Activated CD8-positive, alpha-beta T cell treated with anti-CD3 and anti-CD28 coated beads for 36 hours (primary cell): Measurements from ENCODE around the gene ARG1. TPM values are rescaled to one million over a fixed set of nuclear protein-coding genes. Genes with fewer than 3 reads are reported as not detected.
A peak's percentile ranks its signal among the peaks of the same experiment; 100 is the strongest.

Experiments used
- ATAC-seq: fragments of 200-7000 bp; cut with Tn5 transposase; one replicate; pipeline ENCODE4 v1.10.0; 2021; ENCODE audit warnings: mild to moderate bottlenecking, moderate library complexity
- CTCF ChIA-PET: fragments of 350-600 bp; sonication (Branson Sonifier 250); formaldehyde crosslinking; loops from one replicate; lab custom pipeline; 2021; ENCODE audit warnings: antibody characterized with exemption; lab: Charles Lee
- POLR2A ChIA-PET: fragments of 350-600 bp; sonication (Branson Sonifier 250); formaldehyde crosslinking; loops from one replicate; lab custom pipeline; 2021; ENCODE audit warnings: antibody characterized with exemption; lab: Charles Lee
- DNase-seq: peaks from one replicate; pipeline ENCODE4 v3.0.0-alpha.2; 2020
- H3K27ac Mint-ChIP-seq: one replicate; pipeline ENCODE4 v1.8.0; 2021; ENCODE audit warnings: mild to moderate bottlenecking, mixed read lengths
- H3K27me3 Mint-ChIP-seq: one replicate; pipeline ENCODE4 v1.8.0; 2021; ENCODE audit warnings: mixed read lengths
- H3K36me3 Mint-ChIP-seq: one replicate; pipeline ENCODE4 v1.8.0; 2021; ENCODE audit warnings: low read depth, mixed read lengths
- H3K4me1 Mint-ChIP-seq: one replicate; pipeline ENCODE4 v1.8.0; 2021; ENCODE audit warnings: low read depth, mixed read lengths
- H3K4me3 Mint-ChIP-seq: one replicate; pipeline ENCODE4 v1.8.0; 2021; ENCODE audit warnings: mild to moderate bottlenecking, moderate library complexity, mixed read lengths
- H3K9me3 Mint-ChIP-seq: one replicate; pipeline ENCODE4 v1.8.0; 2021; ENCODE audit warnings: mixed read lengths
- CTCF ChIP-seq: fragments of 200-600 bp; IDR thresholded peaks from one replicate; pipeline ENCODE4 v1.8.0; 2022; ENCODE audit warnings: antibody characterized with exemption, mild to moderate bottlenecking
- intact Hi-C: fragments of 100-400 bp; cut with micrococcal nuclease; formaldehyde crosslinking; loops from one replicate; pipeline ENCODE4 v1.10.0; 2022
- total RNA-seq, 2 experiments: library from RNA; stranded (reverse); gene quantifications; one replicate each; pipeline ENCODE4 v1.2.3, GENCODE V29; 2021

The ARG1 gene
- total RNA-seq, 2 experiments from 2014 or later: not detected

DNA sequence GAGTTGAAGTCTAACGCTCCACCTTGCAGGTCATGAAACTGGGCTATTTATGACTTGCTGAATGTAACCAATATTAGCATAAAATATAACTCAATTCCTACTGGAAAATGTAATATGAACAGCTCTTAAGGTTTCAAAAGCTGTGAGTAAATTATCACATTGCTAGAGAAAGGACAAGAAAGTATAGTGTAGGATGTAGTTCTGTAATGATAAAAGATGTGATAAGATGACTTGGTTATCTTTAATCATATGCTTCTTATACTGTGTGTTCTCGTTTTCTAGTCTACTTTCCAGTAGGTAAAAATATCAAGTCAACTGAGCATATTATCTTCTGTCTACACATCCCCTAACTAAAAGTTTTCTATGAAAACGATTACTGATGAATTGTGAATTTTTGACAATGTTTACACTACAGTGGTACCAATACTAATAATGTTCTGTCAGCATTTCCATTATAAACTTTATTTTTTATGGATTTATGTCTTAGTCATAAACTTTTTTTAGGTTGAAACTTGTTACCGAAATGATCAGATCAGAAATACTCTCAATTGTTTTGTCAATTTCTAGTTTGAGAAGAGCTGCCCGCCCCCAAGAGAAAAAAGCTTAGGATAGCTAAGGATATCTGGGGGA, 40.4 kb downstream of the ARG1 start:
- no peak overlapping the region for H3K27ac Mint-ChIP-seq
- DNase-seq: no peak
- ChIA-PET CTCF (interaction anchor here (1.0 to 3.7 kb wide), 3 partner anchors 9 to 15 kb away, joined by 3 to 36 read pairs (median 3); partner anchors contain the start of gene MED23), POLR2A (interaction anchor here (2.0 kb wide), 1 partner anchor 14 kb away, joined by 8 read pairs; the partner anchor contains the start of gene MED23)
- no peak for ATAC-seq
- no peaks in the 10 kb centered on the region for H3K27me3 Mint-ChIP-seq
- no peaks in the 10 kb centered on the region for H3K9me3 Mint-ChIP-seq
- intact Hi-C loops: no loop called here
- no peak overlapping the region for H3K4me3 Mint-ChIP-seq
- H3K4me1 Mint-ChIP-seq: peaks cover 2% of the 10 kb centered on the region
- no peak for TF ChIP-seq CTCF
- peaks cover 36% of the 10 kb centered on the region for H3K36me3 Mint-ChIP-seq

- ChIA-PET POLR2A (no interaction called here), CTCF (interaction anchor here (1.3 kb wide), 1 partner anchor 17 kb away, joined by 3 read pairs; no protein-coding TSS in a partner anchor)
- Mint-ChIP-seq H3K27ac (no peak overlapping the region), H3K4me3 (no peak overlapping the region), H3K27me3 (no peaks in the 10 kb centered on the region), H3K4me1 (peaks cover 2% of the 10 kb centered on the region), H3K36me3 (peaks cover 32% of the 10 kb centered on the region), H3K9me3 (no peaks in the 10 kb centered on the region)
- intact Hi-C loops: no loop called here
- no peak for DNase-seq
- no peak for TF ChIP-seq CTCF
- ATAC-seq: no peak
These were observed 42.2 kb downstream of the ARG1 start for GRCh38 chr6:131615275-131615674.

DNA sequence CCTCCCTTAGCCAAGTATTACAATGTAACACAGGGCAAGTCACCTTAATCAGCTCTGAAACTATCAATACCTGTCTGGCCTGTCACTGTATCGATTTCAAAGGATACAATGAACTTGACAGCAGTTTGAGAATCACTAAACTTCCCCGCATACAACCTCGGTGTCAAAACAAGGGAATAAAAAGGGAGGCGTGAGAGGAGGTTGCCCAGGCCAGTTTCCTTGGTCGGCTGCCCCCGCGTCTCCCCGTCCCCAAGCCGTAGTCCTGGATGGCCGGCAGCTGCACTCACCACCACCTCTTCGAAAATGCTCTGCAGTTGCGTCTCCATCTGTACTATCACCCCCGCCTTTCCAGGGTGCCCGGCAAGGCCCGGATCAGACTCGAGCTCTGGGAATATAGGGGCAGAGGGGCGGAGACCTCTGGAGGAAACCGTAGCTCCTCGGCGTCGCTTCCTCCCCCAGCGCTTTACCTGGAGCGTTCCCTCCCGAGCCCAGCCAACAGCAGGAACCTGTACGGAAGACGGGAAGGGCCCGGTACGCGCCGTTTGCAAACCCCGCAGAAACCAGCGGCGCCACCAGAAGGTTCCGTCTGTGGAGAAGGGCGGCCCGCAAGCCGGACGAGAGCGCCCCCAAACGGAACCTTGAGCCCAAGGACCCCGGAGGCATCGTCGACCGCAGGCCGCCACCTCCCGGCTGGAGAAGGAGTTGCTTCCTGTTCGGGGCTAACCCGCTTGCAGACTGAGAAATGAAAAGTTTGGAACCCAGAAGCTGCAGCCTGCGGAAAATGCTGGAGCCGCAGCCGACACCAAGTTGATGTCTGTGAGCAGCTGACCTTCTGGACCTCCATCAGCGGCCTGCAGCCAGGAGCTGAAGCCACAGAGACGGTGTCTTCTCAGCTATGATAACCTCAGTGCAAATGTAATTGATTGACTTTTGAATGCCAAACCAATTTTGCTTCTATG, 55.0 kb downstream of the ARG1 start, which contains the start of gene MED23:
MED23 (minus strand) TSS at position 519 of the 959 bp plus-strand sequence; CDS start at position 326, 193 bp downstream.
- CTCF ChIA-PET: interaction anchor here (0.6 to 2.4 kb wide), 58 partner anchors 9 to 758 kb away, joined by 3 to 46 read pairs (median 4); partner anchors contain the start of gene ENPP3
- POLR2A ChIA-PET: interaction anchor here (0.6 to 3.3 kb wide), 12 partner anchors 8 to 1186 kb away, joined by 3 to 13 read pairs (median 4); partner anchors contain the start of genes ENPP3 and RPS12
- peaks cover 31% of the 10 kb centered on the region for H3K4me1 Mint-ChIP-seq
- intact Hi-C loops: no loop called here
- H3K36me3 Mint-ChIP-seq: peaks cover 7% of the 10 kb centered on the region
- peak; percentile 94 for ATAC-seq
- peak within 1 kb of the TSS; percentile 99 for H3K4me3 Mint-ChIP-seq
- TF ChIP-seq CTCF: peak; percentile 88
- H3K27me3 Mint-ChIP-seq: no peaks in the 10 kb centered on the region
- H3K27ac Mint-ChIP-seq: peak within 1 kb of the TSS; percentile 96
- DNase-seq: peak; percentile 95
- no peaks in the 10 kb centered on the region for H3K9me3 Mint-ChIP-seq

DNA sequence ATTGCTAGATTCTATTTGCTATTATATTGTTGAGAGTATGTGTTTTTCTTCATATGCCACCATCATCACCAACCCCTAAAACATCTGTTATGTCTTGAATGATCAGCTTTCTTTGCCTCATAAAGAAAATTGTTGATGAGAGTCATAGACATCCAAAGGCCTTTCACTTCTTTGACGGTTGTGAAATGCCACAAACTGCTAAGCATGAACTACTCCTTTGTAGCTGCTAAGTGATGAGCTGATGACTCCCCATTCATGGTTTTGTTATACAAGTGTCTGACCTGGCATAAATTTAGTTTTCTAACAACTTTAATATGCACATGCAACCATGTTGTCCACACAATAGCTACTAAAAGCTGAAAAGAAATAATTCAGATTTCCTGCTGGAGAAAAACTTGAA, 55.7 kb downstream of the ARG1 start:
- Mint-ChIP-seq H3K4me1 (peaks cover 30% of the 10 kb centered on the region), H3K4me3 (peak overlapping the region; percentile 99), H3K36me3 (peaks cover 3% of the 10 kb centered on the region), H3K27ac (peak overlapping the region; percentile 96), H3K9me3 (no peaks in the 10 kb centered on the region), H3K27me3 (no peaks in the 10 kb centered on the region)
- no peak for DNase-seq
- TF ChIP-seq CTCF: no peak
- intact Hi-C loops: no loop called here
- CTCF ChIA-PET: interaction anchor here (0.6 to 2.4 kb wide), 50 partner anchors 8 to 758 kb away, joined by 3 to 46 read pairs (median 5); partner anchors contain the start of gene ENPP3
- POLR2A ChIA-PET: interaction anchor here (1.2 to 3.3 kb wide), 6 partner anchors 9 to 1185 kb away, joined by 3 to 13 read pairs (median 4); partner anchors contain the start of genes ENPP3 and RPS12
- no peak for ATAC-seq
